Islet precursor cell (in vitro differentiated cells): Measurements from ENCODE around the gene GPR171.
A peak's percentile ranks its signal among the peaks of the same experiment; 100 is the strongest.
"Not testable (repeated sequence)": the region's sequence is repeated elsewhere in the genome, so short reads cannot be mapped to it uniquely, and the experiment has no call there.

ENCODE experiments used
- DNase-seq: peaks from one replicate; pipeline ENCODE4 v3.0.0-alpha.2; 2018

Gene GPR171

GRCh38 chr3:151203051-151203420 lies at the start of gene GPR171:
TSS of gene GPR171 (minus strand) at chr3:151203216. CDS start at chr3:151199386, 3,830 bp downstream.
- DNase-seq: no peak

- no peak for DNase-seq
Measured at GRCh38 chr3:151248772-151249337, 45.8 kb upstream of the GPR171 start.

- not testable (repeated sequence) for DNase-seq
Measured at GRCh38 chr3:151242006-151242405, 39.0 kb upstream of the GPR171 start.

GRCh38 chr3:151236736-151237135 lies 33.7 kb upstream of the GPR171 start:
- DNase-seq: no peak

- no peak for DNase-seq
Measured at GRCh38 chr3:151236316-151236715, 33.3 kb upstream of the GPR171 start.

GRCh38 chr3:151234825-151235224 lies 31.8 kb upstream of the GPR171 start:
- no peak for DNase-seq

- DNase-seq: no peak
Measured at GRCh38 chr3:151232991-151233390, 30.0 kb upstream of the GPR171 start.

- not testable (repeated sequence) for DNase-seq
Measured at GRCh38 chr3:151232403-151232802, 29.4 kb upstream of the GPR171 start.

- no peak for DNase-seq
Measured at GRCh38 chr3:151230646-151231045, 27.6 kb upstream of the GPR171 start.

GRCh38 chr3:151228666-151229040 lies 25.6 kb upstream of the GPR171 start:
- DNase-seq: no peak

GRCh38 chr3:151227807-151228665 lies 25.0 kb upstream of the GPR171 start:
- peak; percentile 82 for DNase-seq

- DNase-seq: no peak
Measured at GRCh38 chr3:151227266-151227806, 24.3 kb upstream of the GPR171 start.

GRCh38 chr3:151226825-151227224 lies 23.8 kb upstream of the GPR171 start:
- DNase-seq: no peak

GRCh38 chr3:151226088-151226563 lies 23.1 kb upstream of the GPR171 start:
- no peak for DNase-seq

- no peak for DNase-seq
Measured at GRCh38 chr3:151225040-151225975, 22.3 kb upstream of the GPR171 start.

GRCh38 chr3:151224268-151224866 lies 21.4 kb upstream of the GPR171 start:
- DNase-seq: no peak

GRCh38 chr3:151219056-151219455 lies 16.0 kb upstream of the GPR171 start:
- DNase-seq: no peak

- no peak for DNase-seq
Measured at GRCh38 chr3:151218136-151218535, 15.1 kb upstream of the GPR171 start.

- DNase-seq: peak; percentile 78
Measured at GRCh38 chr3:151216641-151217607, 13.9 kb upstream of the GPR171 start.

- no peak for DNase-seq
Measured at GRCh38 chr3:151214459-151214858, 11.4 kb upstream of the GPR171 start.

GRCh38 chr3:151213881-151214280 lies 10.9 kb upstream of the GPR171 start:
- DNase-seq: no peak
